SK-N-SH (cell line): ENCODE data around the gene ATN1. TPM values are rescaled to one million over a fixed set of nuclear protein-coding genes. Genes with fewer than 3 reads are reported as not detected.

Experiments used
- CTCF ChIA-PET: fragments of 300-600, 350-600 bp; formaldehyde crosslinking; extraction: SDS; loops from one replicate; lab custom pipeline; 2021; lab: Yijun Ruan, JAX
- POLR2A ChIA-PET: fragments of 350-600 bp; sonication (Branson Sonifier 250); formaldehyde crosslinking; extraction: SDS; loops from one replicate; lab custom pipeline; 2020; ENCODE audit warnings: antibody characterized with exemption, inconsistent platforms; lab: Yijun Ruan, JAX
- DNase-seq: peaks from one replicate; pipeline ENCODE4 v3.0.0; 2012
- H2AFZ ChIP-seq: fragments of 200-600 bp; sonication (generic); 2 replicates; pipeline ENCODE4 v1.8.1; 2016; ENCODE audit warnings: antibody characterized with exemption, mild to moderate bottlenecking, low read depth
- H3F3A ChIP-seq: fragments of 200-600 bp; sonication (generic); replicated peaks from 2 replicates; pipeline ENCODE3; 2016; ENCODE audit warnings: antibody characterized with exemption, mild to moderate bottlenecking; ENCODE audit not compliant: insufficient read depth
- H3K27ac ChIP-seq, 2 experiments: fragments of 200-500 bp in 1 of 2; fragments of 200-600 bp in 1 of 2; sonication (Bioruptor generic) in 1 of 2; sonication (generic), shearing (Covaris generic) in 1 of 2; 2 replicates each; pipeline versions ENCODE4 v1.5.1 to v1.6.1; 2014 to 2016; ENCODE audit warnings: low read depth in 2 of 2, inconsistent platforms in 1 of 2, low read length in 1 of 2, mild to moderate bottlenecking in 1 of 2, mixed read lengths in 1 of 2
- H3K27me3 ChIP-seq: fragments of 200-600 bp; sonication (generic), shearing (Covaris generic); 2 replicates; pipeline ENCODE4 v1.6.1; 2016; ENCODE audit warnings: mixed run types; ENCODE audit not compliant: insufficient read depth
- H3K36me3 ChIP-seq, 2 experiments: fragments of 200-500 bp in 1 of 2; fragments of 200-600 bp in 1 of 2; sonication (Bioruptor generic) in 1 of 2; sonication (generic) in 1 of 2; replicated peaks in 1 of 2; 2 replicates each; pipeline versions ENCODE3 to v1.5.1; 2014 to 2016; ENCODE audit warnings: low read length in 1 of 2, mild to moderate bottlenecking in 1 of 2; ENCODE audit not compliant: insufficient read depth in 2 of 2, control insufficient read depth in 1 of 2
- H3K4me1 ChIP-seq, 2 experiments: fragments of 200-500 bp in 1 of 2; fragments of 200-600 bp in 1 of 2; sonication (Bioruptor generic) in 1 of 2; sonication (generic), shearing (Covaris generic) in 1 of 2; 2 replicates each; pipeline versions ENCODE4 v1.5.1 to v1.6.1; 2014 to 2016; ENCODE audit warnings: low read depth in 1 of 2, low read length in 1 of 2, mixed run types in 1 of 2; ENCODE audit not compliant: insufficient read depth in 2 of 2, control insufficient read depth in 1 of 2
- H3K4me2 ChIP-seq: fragments of 200-600 bp; sonication (generic), shearing (Covaris generic); 2 replicates; pipeline ENCODE4 v1.6.1; 2017; ENCODE audit warnings: mixed run types
- H3K4me3 ChIP-seq, 2 experiments: fragments of 200-500 bp in 1 of 2; fragments of 200-600 bp in 1 of 2; sonication (Bioruptor generic) in 1 of 2; sonication (generic), shearing (Covaris generic) in 1 of 2; 2 replicates each; pipeline versions ENCODE4 v1.5.1 to v1.8.1; 2014 to 2016; ENCODE audit warnings: low read depth in 2 of 2, inconsistent platforms in 1 of 2, low read length in 1 of 2, mild to moderate bottlenecking in 1 of 2, mixed read lengths in 1 of 2, moderate library complexity in 1 of 2
- H3K79me2 ChIP-seq: fragments of 200-600 bp; sonication (generic); 2 replicates; pipeline ENCODE4 v1.8.1; 2017; ENCODE audit warnings: mild to moderate bottlenecking; ENCODE audit not compliant: insufficient read depth
- H3K9ac ChIP-seq: fragments of 200-600 bp; sonication (generic); 2 replicates; pipeline ENCODE4 v1.6.1; 2017; ENCODE audit warnings: mixed run types
- H3K9me2 ChIP-seq: fragments of 200-600 bp; sonication (generic); 2 replicates; pipeline ENCODE4 v1.6.1; 2017; ENCODE audit warnings: mixed run types
- H3K9me3 ChIP-seq: fragments of 200-600 bp; sonication (generic); 2 replicates; pipeline ENCODE4 v1.6.1; 2017; ENCODE audit warnings: mixed run types, mild to moderate bottlenecking, moderate library complexity
- H4K20me1 ChIP-seq: fragments of 200-600 bp; sonication (generic); 2 replicates; pipeline ENCODE4 v1.6.1; 2017; ENCODE audit warnings: mild to moderate bottlenecking, mixed run types; ENCODE audit not compliant: insufficient read depth
- FOXM1 ChIP-seq: IDR thresholded peaks from 2 replicates; pipeline ENCODE4 v1.4.0; 2012; ENCODE audit warnings: low read depth, mild to moderate bottlenecking
- JUND ChIP-seq: IDR thresholded peaks from 2 replicates; pipeline ENCODE4 v1.4.0; 2012
- MAX ChIP-seq: IDR thresholded peaks from 2 replicates; pipeline ENCODE4 v1.4.0; 2012; ENCODE audit warnings: low read depth
- MEF2A ChIP-seq: IDR thresholded peaks from 2 replicates; pipeline ENCODE4 v1.4.0; 2012; ENCODE audit warnings: low read depth, borderline replicate concordance
- MXI1 ChIP-seq: IDR thresholded peaks from 2 replicates; pipeline ENCODE4 v1.6.1; 2012; ENCODE audit warnings: mild to moderate bottlenecking, low read depth, low read length, improper control_type of control experiment
- NRF1 ChIP-seq: IDR thresholded peaks from 2 replicates; pipeline ENCODE4 v1.6.1; 2012; ENCODE audit warnings: low read depth, mild to moderate bottlenecking, low read length
- PBX3 ChIP-seq: IDR thresholded peaks from 2 replicates; pipeline ENCODE4; 2012
- POLR2AphosphoS5 ChIP-seq: IDR thresholded peaks from 2 replicates; pipeline ENCODE4 v1.6.1; 2012; ENCODE audit warnings: low read depth, low read length
- RAD21 ChIP-seq: IDR thresholded peaks from 2 replicates; pipeline ENCODE4 v1.6.1; 2012; ENCODE audit warnings: mild to moderate bottlenecking, low read length
- RCOR1 ChIP-seq: fragments of 150-350 bp; IDR thresholded peaks from 2 replicates; pipeline ENCODE4 v1.6.1; 2017; ENCODE audit warnings: antibody characterized with exemption, low read length
- REST ChIP-seq: IDR thresholded peaks from 2 replicates; pipeline ENCODE4 v1.6.1; 2012; ENCODE audit warnings: mild to moderate bottlenecking, low read depth, low read length, moderate library complexity
- SMC3 ChIP-seq: IDR thresholded peaks from 2 replicates; pipeline ENCODE4 v1.6.1; 2012; ENCODE audit warnings: low read depth, low read length, improper control_type of control experiment
- TAF1 ChIP-seq: IDR thresholded peaks from 2 replicates; pipeline ENCODE4 v1.6.1; 2012; ENCODE audit warnings: low read depth, mild to moderate bottlenecking, low read length, moderate library complexity, borderline replicate concordance
- TCF12 ChIP-seq: IDR thresholded peaks from 2 replicates; pipeline ENCODE4 v1.4.0; 2012
- TEAD4 ChIP-seq: IDR thresholded peaks from 2 replicates; pipeline ENCODE4 v1.4.0; 2012; ENCODE audit warnings: mild to moderate bottlenecking, borderline replicate concordance; ENCODE audit not compliant: insufficient read depth
- USF1 ChIP-seq: IDR thresholded peaks from 2 replicates; pipeline ENCODE4 v1.4.0; 2012; ENCODE audit warnings: low read depth, borderline replicate concordance
- USF2 ChIP-seq: fragments of 150-350 bp; IDR thresholded peaks from 2 replicates; pipeline ENCODE4 v1.6.1; 2017; ENCODE audit warnings: antibody characterized with exemption, low read length, low read depth, borderline replicate concordance
- WGBS: methylation state at CpG from one replicate; pipeline ENCODE4 v1.1.6; 2017; ENCODE audit warnings: low lambda C conversion rate; 5-methylcytosine and 5-hydroxymethylcytosine counted together
- polyA plus RNA-seq, 3 experiments: library from polyadenylated mRNA; depleted of rRNA; stranded (reverse); fragments of >200 nt; gene quantifications; 2 replicates each; pipeline ENCODE4 v1.2.3, GENCODE V29; 2012

The ATN1 gene
- polyA plus RNA-seq, 1 of the 3 experiments (the other 2 are of a cell fraction), result 29.3 TPM

- ChIA-PET POLR2A (interaction anchor here (1.2 to 2.2 kb wide), 2 partner anchors 11 kb away, joined by 3 to 8 read pairs; partner anchors contain the start of genes C12orf57 and RNU7-1), CTCF (interaction anchor here (0.9 to 9.2 kb wide), 3 partner anchors 9 to 60 kb away, joined by 3 to 134 read pairs (median 33); partner anchors contain the start of genes C12orf57 and RNU7-1)
- no peaks in the 10 kb centered on the region for H3K9me3 ChIP-seq
- WGBS, result 93% methylated on average over 1 of the region's 1 CpG
- H3K4me2 ChIP-seq, result no peak overlapping the region
- no peaks in the 10 kb centered on the region for H3K9me2 ChIP-seq
- no peak overlapping the region; the same call in 1 of the 2 replicates for H3K9ac ChIP-seq
- peak overlapping the region in 1 of 2 experiments; percentile 15; a peak in 1 of 4 replicates for H3K27ac ChIP-seq
- H3K79me2 ChIP-seq, result peaks cover 79% of the 10 kb centered on the region
- no peak overlapping the region for H2AFZ ChIP-seq
- no peak for DNase-seq
- H3K36me3 ChIP-seq, result peaks cover 42 to 58% of the 10 kb centered on the region in 2 experiments
- H3K27me3 ChIP-seq, result no peaks in the 10 kb centered on the region
- peaks cover 57% of the 10 kb centered on the region for H4K20me1 ChIP-seq
- H3K4me3 ChIP-seq, result no peak overlapping the region
- peaks cover 23% of the 10 kb centered on the region for H3F3A ChIP-seq
- peaks cover 11 to 20% of the 10 kb centered on the region in 2 experiments for H3K4me1 ChIP-seq
- TF ChIP-seq REST, result no peak
- no peak for TF ChIP-seq JUND
- TF ChIP-seq MXI1, result no peak
- no peak for TF ChIP-seq SMC3
- TF ChIP-seq USF1, result no peak
- no peak for TF ChIP-seq RCOR1
- TF ChIP-seq TCF12, result no peak
- no peak for TF ChIP-seq RAD21
- no peak for TF ChIP-seq POLR2AphosphoS5
- no peak for TF ChIP-seq PBX3
- no peak for TF ChIP-seq MAX
- TF ChIP-seq, all 33 proteins: peak for 0
These were observed 5.0 kb downstream of the ATN1 start for GRCh38 chr12:6932766-6933165.

- 69% methylated on average over 8 of the region's 8 CpGs for WGBS
- Histone ChIP-seq H3K27ac (peak overlapping the region in 1 of 2 experiments; percentile 25; a peak in 3 of 4 replicates), H3F3A (peaks cover 31% of the 10 kb centered on the region), H2AFZ (no peak overlapping the region), H4K20me1 (peaks cover 52% of the 10 kb centered on the region), H3K4me2 (no peak overlapping the region; the same call in 1 of the 2 replicates), H3K9ac (no peak overlapping the region), H3K27me3 (no peaks in the 10 kb centered on the region), H3K79me2 (peaks cover 79% of the 10 kb centered on the region), H3K9me2 (no peaks in the 10 kb centered on the region), H3K4me3 (no peak overlapping the region), H3K36me3 (peaks cover 48 to 68% of the 10 kb centered on the region in 2 experiments), H3K4me1 (peaks cover 11 to 28% of the 10 kb centered on the region in 2 experiments), H3K9me3 (no peaks in the 10 kb centered on the region)
- CTCF ChIA-PET, result interaction anchor here (0.8 to 9.2 kb wide), 4 partner anchors 10 to 71 kb away, joined by 3 to 134 read pairs (median 4); partner anchors contain the start of gene SPSB2
- no peak for DNase-seq
- POLR2A ChIA-PET, result interaction anchor here (0.6 to 1.2 kb wide), 2 partner anchors 12 to 13 kb away, joined by 3 read pairs; no protein-coding TSS in a partner anchor
- TF ChIP-seq USF2 (no peak), REST (no peak), FOXM1 (no peak), TAF1 (no peak), MEF2A (no peak), TEAD4 (no peak), NRF1 (no peak)
These were observed 6.4 kb downstream of the ATN1 start for GRCh38 chr12:6934110-6934509.
